Activated T-cell treated with anti-CD3 and anti-CD28 coated beads for 4 hours (primary cell): Measurements from ENCODE around the gene PRR23B.

Experiments
- DNase-seq: peaks from one replicate; pipeline ENCODE4 v3.0.0-alpha.2; 2020

The PRR23B gene

DNA sequence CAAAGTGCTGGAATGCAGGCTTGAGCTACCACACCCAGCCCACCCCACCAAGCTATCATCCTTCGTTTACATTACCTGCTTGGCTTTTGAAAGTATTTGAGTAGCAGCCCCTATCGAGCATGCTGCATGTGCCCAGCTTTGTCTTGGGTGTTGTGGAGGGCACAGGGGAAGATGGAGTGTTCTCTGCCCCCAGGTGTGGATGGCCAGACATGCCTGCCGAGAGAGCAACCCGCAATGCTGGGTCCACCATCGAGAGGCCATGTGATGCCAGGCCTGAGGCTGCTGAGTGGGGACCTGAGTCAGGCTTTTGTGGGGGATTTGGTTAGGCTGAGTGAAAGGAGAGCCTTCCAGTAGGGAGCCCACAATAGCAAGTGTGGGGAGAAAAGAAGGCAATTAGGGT is 47.8 kb downstream of the PRR23B start:
- no peak for DNase-seq

DNA sequence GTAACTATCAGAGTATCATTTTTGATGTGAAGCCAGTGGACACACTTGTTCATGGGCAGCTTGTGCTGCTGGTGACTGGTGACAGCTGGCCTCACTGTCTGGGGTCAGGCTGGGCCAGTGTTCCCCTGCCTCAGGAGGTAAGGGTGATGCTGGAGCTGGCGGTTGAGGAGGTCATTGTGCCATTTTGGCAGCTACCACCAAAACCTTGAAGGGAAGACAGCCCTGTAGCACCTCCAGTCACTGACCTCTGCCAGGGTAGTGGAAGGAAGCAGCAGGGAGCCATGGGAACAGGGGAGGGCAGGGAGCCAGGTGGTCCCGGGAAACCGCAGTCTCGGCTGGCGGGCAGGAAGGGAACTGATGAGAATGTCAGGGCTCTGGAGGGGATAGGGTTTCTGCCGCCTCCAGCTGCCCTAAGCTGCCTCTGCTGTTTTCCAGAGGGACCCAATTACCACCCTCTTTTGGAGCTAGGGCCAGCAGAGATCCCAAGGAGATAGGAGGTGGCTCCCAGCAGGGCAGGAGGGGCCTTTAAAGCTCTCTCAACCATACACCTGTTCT is 48.9 kb downstream of the PRR23B start:
- DNase-seq, result no peak
